Right cardiac atrium (tissue), 5 donors: ENCODE data around the gene DGCR2. TPM values are rescaled to one million over a fixed set of nuclear protein-coding genes. Genes with fewer than 3 reads are reported as not detected.
A peak's percentile ranks its signal among the peaks of the same experiment; 100 is the strongest.
"Not testable (repeated sequence)": the region's sequence is repeated elsewhere in the genome, so short reads cannot be mapped to it uniquely, and the experiment has no call there.

Experiments
- ATAC-seq, 2 donors: fragments of 200-7000 bp; cut with Tn5 transposase; one replicate each; pipeline versions ENCODE4 v1.8.0 to v1.9.1; 2020; ENCODE audit warnings: moderate library complexity in 2 of 2, mild to moderate bottlenecking in 1 of 2
- DNase-seq, 3 donors: peaks; one replicate each; pipeline ENCODE4 v3.0.0-alpha.2; 2020
- H3K27ac ChIP-seq: one replicate; pipeline ENCODE4 v1.5.1; 2013; ENCODE audit warnings: mild to moderate bottlenecking, low read length, control low read depth, moderate library complexity
- H3K27me3 ChIP-seq: one replicate; pipeline ENCODE4 v1.6.1; 2013; ENCODE audit not compliant: control insufficient read depth, insufficient read depth
- H3K4me1 ChIP-seq: one replicate; pipeline ENCODE4 v1.6.1; 2013; ENCODE audit warnings: low read length; ENCODE audit not compliant: control insufficient read depth, insufficient read depth
- H3K4me3 ChIP-seq: one replicate; pipeline ENCODE4 v1.5.1; 2013; ENCODE audit warnings: low read length, control low read depth
- H3K9me3 ChIP-seq: one replicate; pipeline ENCODE4 v1.6.1; 2013; ENCODE audit warnings: low read length; ENCODE audit not compliant: control insufficient read depth
- WGBS: extraction: QIAGEN DNeasy Blood & Tissue Kit; methylation state at CpG from one replicate; pipeline ENCODE4 v1.1.7; 2013; 5-methylcytosine and 5-hydroxymethylcytosine counted together
- intact Hi-C, 4 donors: fragments of 100-400 bp; cut with DNase I; formaldehyde crosslinking; loops; one replicate each; pipeline versions ENCODE4 v1.11.0 to v1.14.0; 2022 to 2023
- polyA plus RNA-seq: library from polyadenylated mRNA; stranded (reverse); fragments of 200-250 nt; gene quantifications from one replicate; pipeline ENCODE4 v1.2.3, GENCODE V29; 2013
- total RNA-seq, 4 donors: library from RNA; stranded (reverse); fragmentation: NEBNext Ultra II Directional; extraction: Animal tissue kit (Norgen Biotek cat#: 25700); gene quantifications; one replicate each; pipeline ENCODE4 v1.2.1, GENCODE V29; 2021
- donor health status: healthy with polysubstance abuse.
- donor health status: DM: no; HTN: yes; CAD: no.
- donor health status: DM: no; HTN: no; CAD: no.
- donor health status: DM: no; HTN: yes; CAD: no; lungs with severe emphysema.
- donor health status: DM: yes; HTN: yes; CAD: no.

Gene DGCR2
- total and polyA plus RNA-seq, 5 donors = 28.9 to 38.8 (median 34.9) TPM

DNA sequence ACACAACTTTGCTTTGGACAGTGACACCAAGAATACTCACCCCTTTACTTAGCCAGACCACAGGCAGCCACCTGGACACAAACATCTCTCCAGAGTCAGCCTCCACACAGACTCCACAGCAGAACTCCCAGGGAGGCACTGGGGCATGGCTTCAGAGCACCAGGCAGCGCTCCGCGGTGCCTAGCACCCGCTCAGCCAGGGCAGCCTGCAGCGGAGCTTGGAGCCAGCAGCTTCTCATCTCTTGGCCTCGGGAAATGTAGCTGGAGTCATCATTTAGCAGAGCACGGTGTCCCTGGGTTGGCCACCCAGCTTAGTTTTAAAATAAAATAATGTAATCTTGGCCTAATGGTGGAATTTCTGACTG lies 91.3 kb downstream of the DGCR2 start:
- WGBS = 85% methylated on average over 7 of the region's 7 CpGs
- intact Hi-C loops, H3K9me3 ChIP-seq, ATAC-seq, DNase-seq, H3K4me1 ChIP-seq, H3K4me3 ChIP-seq, H3K27ac ChIP-seq, H3K27me3 ChIP-seq: not testable (repeated sequence)

DNA sequence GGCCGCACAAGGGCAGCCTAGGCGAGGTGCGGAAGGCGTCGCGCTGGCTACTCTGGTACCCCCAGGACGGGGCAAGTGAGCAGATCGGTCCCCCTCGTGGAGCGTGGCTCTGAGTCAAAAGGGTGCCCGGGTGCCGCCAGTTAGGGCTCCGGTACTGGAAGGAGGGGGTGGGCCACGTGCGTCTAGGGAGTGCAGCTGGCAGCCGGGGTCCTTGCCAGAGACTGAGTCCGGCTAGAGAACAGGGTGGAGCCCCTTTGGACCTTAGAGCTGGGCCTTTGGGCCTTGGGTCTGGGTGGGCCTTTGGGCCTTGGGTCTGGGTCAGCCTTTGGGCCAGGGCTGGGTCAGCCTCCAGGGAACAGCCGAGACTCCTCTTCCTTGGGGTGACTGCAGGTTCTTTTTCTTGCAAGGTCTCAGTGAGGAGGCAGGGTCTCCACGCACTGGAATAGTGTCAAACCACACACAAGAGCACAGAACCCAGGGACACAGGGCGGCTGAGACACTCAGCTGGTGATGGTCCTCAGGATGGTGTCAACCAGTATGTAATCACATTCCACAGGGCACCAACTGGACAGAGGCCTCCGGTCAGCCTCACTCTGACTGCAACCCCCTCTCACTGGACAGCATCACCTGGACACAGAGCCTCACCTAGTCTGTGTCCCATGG lies 91.9 kb downstream of the DGCR2 start:
- H3K27ac ChIP-seq, H3K4me3 ChIP-seq, ATAC-seq, H3K4me1 ChIP-seq, H3K9me3 ChIP-seq, H3K27me3 ChIP-seq, intact Hi-C loops, DNase-seq: not testable (repeated sequence)
- 36% methylated on average over 20 of the region's 21 CpGs for WGBS

DNA sequence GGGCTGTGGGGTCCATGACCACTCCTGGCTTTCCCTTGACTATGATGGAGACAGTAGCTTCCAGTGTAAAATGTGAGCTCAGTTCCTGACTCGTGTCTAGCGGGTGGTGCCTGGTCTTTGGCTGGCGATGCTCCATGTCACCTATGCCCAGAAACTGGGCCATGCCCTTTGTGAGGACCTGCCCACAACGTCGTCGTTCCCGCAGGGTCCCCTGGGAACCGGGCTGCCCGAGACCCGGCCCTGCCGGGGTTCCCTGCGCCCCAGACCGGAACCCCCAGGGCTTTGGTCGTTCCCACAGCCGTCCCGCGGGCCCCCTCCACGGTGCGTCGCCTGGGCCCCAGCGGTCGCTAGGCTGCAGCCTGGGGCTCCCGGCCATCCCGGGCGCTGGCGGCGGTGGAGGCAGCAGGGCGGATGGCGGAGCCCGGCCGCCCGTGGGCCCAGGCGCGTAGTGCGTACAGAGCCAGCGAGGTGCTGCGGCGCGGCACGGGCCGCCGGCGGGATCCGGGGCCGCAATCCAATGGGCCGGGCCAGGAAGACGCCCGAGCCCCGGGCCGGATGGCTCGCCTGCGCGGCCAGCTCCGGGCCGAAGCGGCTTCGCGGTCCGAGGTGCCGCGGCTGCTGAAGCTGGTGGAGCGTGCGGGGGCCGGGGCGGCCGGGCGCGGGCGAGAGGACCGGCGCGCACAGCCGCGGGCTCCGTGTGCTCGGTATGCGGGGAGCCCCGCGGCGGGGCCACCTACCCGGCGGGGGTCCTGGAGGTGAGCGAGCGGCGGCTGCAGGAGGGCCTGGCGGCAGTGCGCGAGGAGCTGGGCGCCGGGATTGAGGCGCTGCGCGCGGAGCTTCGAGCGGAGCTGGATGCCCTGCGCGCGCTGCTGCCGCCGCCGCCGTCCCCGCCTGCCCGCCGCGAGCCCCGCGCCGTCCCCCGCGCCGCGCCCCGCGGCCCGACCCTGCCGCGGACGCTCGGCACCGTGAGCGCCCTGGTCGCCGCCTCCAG lies 92.8 kb downstream of the DGCR2 start:
- H3K27ac ChIP-seq, H3K4me3 ChIP-seq, ATAC-seq, intact Hi-C loops, H3K9me3 ChIP-seq, DNase-seq, H3K4me1 ChIP-seq, H3K27me3 ChIP-seq: not testable (repeated sequence)
- 4% methylated on average over 105 of the region's 125 CpGs for WGBS

- ATAC-seq, H3K9me3 ChIP-seq, intact Hi-C loops, H3K27ac ChIP-seq, H3K4me1 ChIP-seq, H3K27me3 ChIP-seq, DNase-seq, H3K4me3 ChIP-seq: not testable (repeated sequence)
- 57% methylated on average over 4 of the region's 5 CpGs for WGBS
Observed at GRCh38 chr22:19028060-19028455, 94.2 kb downstream of the DGCR2 start.

DNA sequence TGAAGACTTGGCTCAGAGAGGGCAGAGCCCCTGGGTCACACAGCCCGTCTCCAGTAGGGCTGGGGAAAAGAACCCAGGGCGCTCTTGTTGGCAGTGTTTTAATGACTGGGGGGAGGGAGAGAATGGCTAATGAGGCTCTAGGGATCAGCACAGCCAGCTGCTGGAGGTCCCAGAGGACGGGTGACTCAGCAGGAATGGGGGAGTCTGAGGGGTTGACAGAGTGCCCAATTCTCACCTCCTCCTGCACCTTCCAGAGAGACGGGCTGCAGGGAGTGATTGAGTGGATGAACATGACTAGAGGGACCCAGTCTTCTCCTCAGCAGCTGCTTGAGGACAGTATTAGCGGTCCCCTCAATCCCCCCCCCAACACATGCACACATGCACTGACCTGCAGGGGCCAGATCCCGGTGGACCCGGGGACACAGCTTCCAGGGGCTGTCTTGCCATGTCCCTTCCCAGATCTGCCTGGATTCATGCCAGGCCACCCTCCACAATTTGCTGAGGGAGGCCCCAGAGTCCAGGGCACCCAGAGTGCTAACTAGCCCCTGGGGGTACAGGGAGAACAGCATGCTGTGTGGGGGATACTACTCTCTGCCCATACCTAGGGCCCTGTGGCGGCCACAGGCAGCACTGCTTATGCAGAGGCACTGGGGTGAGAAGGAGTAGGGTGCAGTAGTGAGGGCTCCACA lies 94.7 kb downstream of the DGCR2 start:
- H3K27me3 ChIP-seq, H3K9me3 ChIP-seq, H3K27ac ChIP-seq, DNase-seq, ATAC-seq, H3K4me3 ChIP-seq, intact Hi-C loops, H3K4me1 ChIP-seq: not testable (repeated sequence)
- WGBS = 48% methylated on average over 8 of the region's 8 CpGs

- H3K9me3 ChIP-seq, H3K4me1 ChIP-seq, H3K27ac ChIP-seq, H3K4me3 ChIP-seq, intact Hi-C loops, DNase-seq, H3K27me3 ChIP-seq: not testable (repeated sequence)
- ATAC-seq = peak in 1 of 2 donors; percentile 5
- 18% methylated on average over 4 of the region's 11 CpGs for WGBS
Observed at GRCh38 chr22:19026080-19026479, 96.1 kb downstream of the DGCR2 start.

DNA sequence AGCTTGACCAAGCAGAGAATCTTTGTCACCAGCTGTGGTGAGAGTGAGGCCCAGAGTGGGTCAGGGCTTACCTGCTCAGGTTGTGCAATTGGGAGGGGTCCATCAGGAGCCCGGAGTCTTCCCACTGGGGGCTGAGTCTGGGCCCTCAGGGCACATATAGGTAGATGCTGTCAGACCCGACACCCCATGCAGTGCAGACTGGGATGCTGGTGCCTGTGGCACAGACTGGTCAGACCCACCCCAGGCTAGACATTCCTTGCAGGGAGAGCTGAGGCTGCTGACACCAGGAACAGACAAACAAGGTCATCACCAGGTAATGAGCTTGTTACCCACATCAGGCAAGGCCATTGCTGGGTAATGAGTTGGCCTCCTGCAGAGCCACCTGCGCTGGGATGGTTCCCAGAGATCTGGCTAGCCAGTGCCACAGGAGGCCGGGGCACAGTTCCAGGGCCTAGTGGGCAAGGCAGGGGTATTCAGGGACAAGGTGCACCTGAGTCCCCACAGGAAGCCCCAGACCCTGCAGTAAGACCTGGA lies 97.2 kb downstream of the DGCR2 start:
- H3K27ac ChIP-seq, H3K4me1 ChIP-seq, H3K4me3 ChIP-seq, H3K9me3 ChIP-seq, ATAC-seq, DNase-seq, H3K27me3 ChIP-seq, intact Hi-C loops: not testable (repeated sequence)
- 72% methylated on average over 4 of the region's 4 CpGs for WGBS

DNA sequence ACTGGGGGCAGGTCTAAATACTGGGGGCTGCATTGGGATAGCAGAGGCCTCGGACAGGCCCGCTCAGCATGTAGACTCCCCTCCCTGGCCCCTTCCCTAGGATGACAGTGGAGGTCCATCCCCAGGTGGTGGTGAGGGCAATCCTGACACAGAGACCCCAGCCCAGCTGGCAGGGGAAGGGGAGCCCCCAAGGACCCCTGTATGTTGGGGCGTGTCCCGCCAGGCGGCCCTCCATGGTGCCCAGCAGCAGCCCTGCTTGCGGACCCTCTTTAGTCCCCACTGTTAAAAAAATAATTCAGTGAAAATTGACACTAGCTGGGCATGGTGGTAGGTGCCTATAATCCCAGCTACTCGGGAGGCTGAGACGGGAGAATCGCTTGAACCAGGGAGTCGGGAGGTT lies 98.3 kb downstream of the DGCR2 start:
- H3K27ac ChIP-seq, intact Hi-C loops, H3K4me1 ChIP-seq, H3K9me3 ChIP-seq, H3K27me3 ChIP-seq, DNase-seq, ATAC-seq, H3K4me3 ChIP-seq: not testable (repeated sequence)
- WGBS = 88% methylated on average over 9 of the region's 10 CpGs

GRCh38 chr22:19022755-19023154 lies 99.5 kb downstream of the DGCR2 start:
- WGBS = 60% methylated on average over 8 of the region's 8 CpGs
- Histone ChIP-seq H3K4me3 (no peak overlapping the region), H3K4me1 (no peaks in the 10 kb centered on the region), H3K9me3 (no peaks in the 10 kb centered on the region), H3K27me3 (no peaks in the 10 kb centered on the region), H3K27ac (no peak overlapping the region)
- intact Hi-C loops = no loop called here
- no peak for DNase-seq
- ATAC-seq = no peak

GRCh38 chr22:19019679-19020032 lies 102.6 kb downstream of the DGCR2 start:
- DNase-seq (no peak), ATAC-seq (no peak)
- intact Hi-C loops = no loop called here
- Histone ChIP-seq H3K27me3 (no peaks in the 10 kb centered on the region), H3K4me3 (no peak overlapping the region), H3K4me1 (no peaks in the 10 kb centered on the region), H3K27ac (no peak overlapping the region), H3K9me3 (no peaks in the 10 kb centered on the region)
- WGBS = 48% methylated on average over 7 of the region's 7 CpGs
